Endothelial cell of umbilical vein (primary cell): ENCODE data around the gene KIDINS220.

Experiments used
- CTCF ChIP-seq, 2 donors: IDR thresholded peaks; 1 replicate in 1 of 2; 2 replicates in 1 of 2; pipeline ENCODE4 v1.5.1; 2011; ENCODE audit warnings: low read length in 2 of 2, mild to moderate bottlenecking in 2 of 2, moderate library complexity in 2 of 2, control low read depth in 1 of 2, inconsistent platforms in 1 of 2, low read depth in 1 of 2; ENCODE audit not compliant: insufficient read depth in 1 of 2; ENCODE audit errors: extremely low read depth in 1 of 2
- EZH2 ChIP-seq: IDR thresholded peaks from 2 replicates; pipeline ENCODE4 v1.6.1; 2012; ENCODE audit warnings: borderline replicate concordance, low read depth, mild to moderate bottlenecking, moderate library complexity, low read length, inconsistent platforms; ENCODE audit not compliant: severe bottlenecking
- JUN ChIP-seq: IDR thresholded peaks from 2 replicates; pipeline ENCODE4 v1.6.1; 2011; ENCODE audit warnings: borderline replicate concordance, low read depth; ENCODE audit not compliant: insufficient read length, insufficient read depth
- MYC ChIP-seq: IDR thresholded peaks from one replicate; pipeline ENCODE4 v1.6.1; 2011; ENCODE audit warnings: mild to moderate bottlenecking, low read depth, low read length
- POLR2A ChIP-seq: IDR thresholded peaks from 2 replicates; pipeline ENCODE4 v1.6.1; 2012; ENCODE audit warnings: low read depth, mild to moderate bottlenecking, control low read depth, low read length
- POLR2AphosphoS5 ChIP-seq: IDR thresholded peaks from 2 replicates; pipeline ENCODE4 v1.6.1; 2012; ENCODE audit warnings: low read depth, mild to moderate bottlenecking, control low read depth, low read length, moderate library complexity; ENCODE audit not compliant: insufficient read depth

GRCh38 chr2:8753609-8754008, 83.8 kb downstream of the KIDINS220 start:
- TF ChIP-seq POLR2AphosphoS5 (no peak), CTCF (IDR thresholded peaks at IDR 0.05; ENCODE audit: extremely low read depth in 1 of 2, insufficient read depth in 1 of 2, low read depth in 1 of 2, low read length in 2 of 2) (no peak), EZH2 (no peak), POLR2A (no peak), JUN (no peak), MYC (no peak)
